IPS DF 6.9 (cell line): Measurements from ENCODE around the gene B3GNT5.

Source experiments
- DNase-seq: peaks from one replicate; pipeline ENCODE4 v3.0.0-alpha.2; 2013; ENCODE audit warnings: low read depth, low spot score
- H3K27ac ChIP-seq: one replicate; pipeline ENCODE4 v1.5.1; 2013; ENCODE audit warnings: low read length, control low read depth
- H3K27me3 ChIP-seq: 2 replicates; pipeline ENCODE4 v1.6.1; 2013; ENCODE audit warnings: mild to moderate bottlenecking, low read length; ENCODE audit not compliant: control insufficient read depth, insufficient read depth
- H3K36me3 ChIP-seq: 2 replicates; pipeline ENCODE4 v1.6.1; 2013; ENCODE audit warnings: low read length; ENCODE audit not compliant: control insufficient read depth, insufficient read depth
- H3K4me1 ChIP-seq: 2 replicates; pipeline ENCODE4 v1.6.1; 2013; ENCODE audit warnings: low read length; ENCODE audit not compliant: control insufficient read depth, insufficient read depth
- H3K4me3 ChIP-seq: 2 replicates; pipeline ENCODE4 v1.5.1; 2013; ENCODE audit warnings: mild to moderate bottlenecking, low read length
- H3K9me3 ChIP-seq: 2 replicates; pipeline ENCODE4 v1.6.1; 2013; ENCODE audit warnings: low read length, inconsistent platforms; ENCODE audit not compliant: control insufficient read depth, insufficient read depth
- WGBS: extraction: QIAGEN DNeasy Blood & Tissue Kit; methylation state at CpG from one replicate; pipeline ENCODE4 v1.1.7; 2013; ENCODE audit warnings: mixed read lengths, missing lambda C conversion rate; ENCODE audit not compliant: insufficient read length, insufficient coverage; 5-methylcytosine and 5-hydroxymethylcytosine counted together

The B3GNT5 gene

GRCh38 chr3:183252973-183253527, at the start of gene B3GNT5:
Gene B3GNT5, plus strand, starts transcription at chr3:183253253. Its CDS starts 16,546 bp downstream, at chr3:183269799.
- WGBS: no CpG with 5 or more reads among the region's 43 CpGs

DNA sequence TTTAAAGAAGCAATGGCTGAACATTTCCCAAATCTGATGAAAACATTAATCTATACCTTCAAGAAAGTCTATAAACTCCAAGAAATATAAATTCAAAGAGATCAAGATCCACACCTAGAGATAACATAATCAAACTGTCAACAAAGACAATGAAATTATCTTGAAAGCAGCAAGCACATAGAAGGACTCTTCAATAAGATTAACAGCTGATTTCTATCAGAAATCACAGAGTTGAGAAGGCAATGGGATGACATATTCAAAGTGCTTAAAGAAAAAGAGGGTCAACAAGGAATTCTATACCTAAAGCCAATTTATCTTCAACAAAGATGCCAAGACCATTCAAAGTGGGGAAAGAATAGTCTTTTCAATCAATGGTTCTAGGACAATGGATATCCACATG, 49.4 kb upstream of the B3GNT5 start:
- DNase-seq: no peak
- 0 out of 2 replicates have a peak, but pooled peaks cover 1% of the 10 kb centered on the region for H3K27me3 ChIP-seq
- no peak overlapping the region for H3K27ac ChIP-seq
- H3K36me3 ChIP-seq: no peaks in the 10 kb centered on the region
- no peak overlapping the region for H3K4me3 ChIP-seq
- H3K9me3 ChIP-seq: no peaks in the 10 kb centered on the region; the same call in 1 of the 2 replicates
- H3K4me1 ChIP-seq: no peaks in the 10 kb centered on the region

More at GRCh38 chr3:183252973-183253527, at the start of gene B3GNT5:
- Histone ChIP-seq H3K36me3 (no peaks in the 10 kb centered on the region), H3K27me3 (peaks cover 5% of the 10 kb centered on the region; the same call in 1 of the 2 replicates), H3K9me3 (no peaks in the 10 kb centered on the region), H3K27ac (no peak within 1 kb of the TSS), H3K4me3 (peak within 1 kb of the TSS; percentile 93), H3K4me1 (peaks cover 2% of the 10 kb centered on the region; the same call in 1 of the 2 replicates)
- no peak for DNase-seq

DNA sequence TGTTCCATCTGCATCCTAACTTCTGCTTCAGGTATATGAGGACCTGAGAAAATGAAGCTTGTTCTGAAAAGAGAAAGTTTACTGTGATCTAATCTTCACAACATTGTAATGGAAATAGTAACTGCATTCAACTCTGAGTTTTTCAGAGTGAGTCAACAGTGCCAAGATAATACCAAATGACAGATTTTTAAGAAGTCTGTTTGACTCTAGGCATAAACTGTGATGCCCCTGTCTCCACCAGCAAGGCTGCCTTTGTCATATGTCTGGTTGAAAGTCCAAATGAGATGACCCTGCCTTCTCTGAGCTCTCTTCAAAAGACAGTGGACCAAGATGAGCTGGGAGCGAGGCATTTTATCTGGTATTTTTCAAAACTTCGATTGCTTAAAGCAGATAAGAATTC, 44.8 kb upstream of the B3GNT5 start:
- 0 out of 2 replicates have a peak, but pooled peaks cover 1% of the 10 kb centered on the region for H3K27me3 ChIP-seq
- WGBS: no CpG with 5 or more reads among the region's 2 CpGs
- H3K4me1 ChIP-seq: no peaks in the 10 kb centered on the region
- H3K4me3 ChIP-seq: no peak overlapping the region
- H3K9me3 ChIP-seq: no peaks in the 10 kb centered on the region
- no peak for DNase-seq
- H3K36me3 ChIP-seq: no peaks in the 10 kb centered on the region
- H3K27ac ChIP-seq: no peak overlapping the region

GRCh38 chr3:183208800-183209199, 44.3 kb upstream of the B3GNT5 start:
- H3K27me3 ChIP-seq: 0 out of 2 replicates have a peak, but pooled peaks cover 1% of the 10 kb centered on the region
- no peak overlapping the region for H3K27ac ChIP-seq
- H3K36me3 ChIP-seq: no peaks in the 10 kb centered on the region
- no peaks in the 10 kb centered on the region for H3K4me1 ChIP-seq
- no CpG with 5 or more reads among the region's 2 CpGs for WGBS
- no peaks in the 10 kb centered on the region for H3K9me3 ChIP-seq
- no peak for DNase-seq
- no peak overlapping the region for H3K4me3 ChIP-seq

DNA sequence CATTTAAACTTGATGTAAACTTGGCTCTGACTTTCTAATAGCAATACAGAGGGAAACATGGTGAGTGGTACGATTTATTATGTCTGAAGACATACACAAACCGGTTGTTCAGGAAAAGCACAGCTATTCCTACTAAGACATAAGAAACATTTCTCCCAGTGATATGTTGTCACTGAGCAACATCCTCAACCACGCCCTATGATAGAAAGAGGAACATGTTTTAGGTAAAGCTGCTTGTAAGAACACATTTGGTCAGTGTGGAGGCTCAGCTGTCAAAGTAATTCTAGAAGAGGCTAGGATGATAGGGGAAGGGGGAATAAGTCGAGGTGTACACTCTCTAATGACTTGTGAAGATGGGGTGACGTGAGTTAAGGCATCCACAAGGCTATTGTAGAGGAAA, 42.7 kb upstream of the B3GNT5 start:
- Histone ChIP-seq H3K4me3 (no peak overlapping the region), H3K27me3 (0 out of 2 replicates have a peak, but pooled peaks cover 1% of the 10 kb centered on the region), H3K27ac (no peak overlapping the region), H3K36me3 (no peaks in the 10 kb centered on the region), H3K4me1 (no peaks in the 10 kb centered on the region), H3K9me3 (no peaks in the 10 kb centered on the region)
- WGBS: no CpG with 5 or more reads among the region's 5 CpGs
- DNase-seq: no peak

- H3K27ac ChIP-seq: no peak overlapping the region
- H3K4me3 ChIP-seq: no peak overlapping the region
- no CpG with 5 or more reads among the region's 9 CpGs for WGBS
Measured at GRCh38 chr3:183210862-183211341, 42.2 kb upstream of the B3GNT5 start.

DNA sequence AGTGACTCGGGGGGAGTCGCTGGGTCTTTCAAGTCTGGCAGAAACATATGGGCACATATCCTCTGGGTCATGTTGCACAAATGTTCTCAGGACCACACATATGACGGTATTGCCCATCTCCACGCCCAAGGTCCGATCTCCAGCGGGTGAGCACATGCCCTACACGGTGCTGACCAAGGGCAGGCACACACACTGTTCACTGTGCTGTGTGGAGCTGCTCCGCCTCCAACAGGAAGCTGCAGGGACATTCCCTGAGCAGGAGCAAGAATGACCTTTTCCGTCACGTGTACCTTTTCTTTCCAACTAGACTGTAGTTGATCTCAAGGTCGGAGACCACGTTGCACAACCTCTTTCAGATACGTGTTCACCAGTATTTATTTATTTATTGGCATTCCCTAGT, 41.7 kb upstream of the B3GNT5 start:
- 0 out of 2 replicates have a peak, but pooled peaks cover 1% of the 10 kb centered on the region for H3K27me3 ChIP-seq
- no peaks in the 10 kb centered on the region for H3K36me3 ChIP-seq
- DNase-seq: no peak
- H3K9me3 ChIP-seq: no peaks in the 10 kb centered on the region
- H3K4me3 ChIP-seq: no peak overlapping the region
- no CpG with 5 or more reads among the region's 13 CpGs for WGBS
- H3K4me1 ChIP-seq: no peaks in the 10 kb centered on the region
- H3K27ac ChIP-seq: no peak overlapping the region

More at GRCh38 chr3:183210862-183211341, 42.2 kb upstream of the B3GNT5 start:
- Histone ChIP-seq H3K9me3 (no peaks in the 10 kb centered on the region), H3K27me3 (0 out of 2 replicates have a peak, but pooled peaks cover 1% of the 10 kb centered on the region), H3K4me1 (no peaks in the 10 kb centered on the region), H3K36me3 (no peaks in the 10 kb centered on the region)
- no peak for DNase-seq

DNA sequence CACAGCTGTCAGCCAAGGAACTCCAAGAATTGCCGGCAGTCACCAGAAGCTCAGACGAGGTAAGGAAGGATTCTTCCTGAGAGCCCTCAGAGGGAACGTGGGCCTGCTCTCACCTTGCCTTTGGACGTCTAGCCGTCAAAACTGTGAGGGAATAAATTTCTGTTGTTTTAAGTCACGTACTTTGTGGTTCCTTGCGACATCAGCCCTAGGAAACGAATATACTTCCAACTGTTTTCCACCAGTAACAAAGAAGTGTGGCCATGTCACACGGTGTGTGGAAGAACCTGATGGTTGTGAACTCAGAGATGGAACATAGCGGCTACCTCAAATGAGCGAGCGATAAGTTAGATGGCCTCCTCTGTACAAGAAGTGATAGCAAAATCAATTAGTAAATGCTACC, 41.0 kb upstream of the B3GNT5 start:
- Histone ChIP-seq H3K27ac (no peak overlapping the region), H3K36me3 (no peaks in the 10 kb centered on the region), H3K27me3 (no peaks in the 10 kb centered on the region), H3K4me3 (no peak overlapping the region), H3K9me3 (no peaks in the 10 kb centered on the region), H3K4me1 (no peaks in the 10 kb centered on the region)
- DNase-seq: no peak
- no CpG with 5 or more reads among the region's 12 CpGs for WGBS

- H3K36me3 ChIP-seq: no peaks in the 10 kb centered on the region
- H3K27ac ChIP-seq: no peak overlapping the region
- no peaks in the 10 kb centered on the region for H3K4me1 ChIP-seq
- H3K27me3 ChIP-seq: no peaks in the 10 kb centered on the region
- no peak for DNase-seq
- H3K9me3 ChIP-seq: no peaks in the 10 kb centered on the region
- no CpG with 5 or more reads among the region's 7 CpGs for WGBS
- H3K4me3 ChIP-seq: no peak overlapping the region
Measured at GRCh38 chr3:183212565-183212964, 40.5 kb upstream of the B3GNT5 start.

DNA sequence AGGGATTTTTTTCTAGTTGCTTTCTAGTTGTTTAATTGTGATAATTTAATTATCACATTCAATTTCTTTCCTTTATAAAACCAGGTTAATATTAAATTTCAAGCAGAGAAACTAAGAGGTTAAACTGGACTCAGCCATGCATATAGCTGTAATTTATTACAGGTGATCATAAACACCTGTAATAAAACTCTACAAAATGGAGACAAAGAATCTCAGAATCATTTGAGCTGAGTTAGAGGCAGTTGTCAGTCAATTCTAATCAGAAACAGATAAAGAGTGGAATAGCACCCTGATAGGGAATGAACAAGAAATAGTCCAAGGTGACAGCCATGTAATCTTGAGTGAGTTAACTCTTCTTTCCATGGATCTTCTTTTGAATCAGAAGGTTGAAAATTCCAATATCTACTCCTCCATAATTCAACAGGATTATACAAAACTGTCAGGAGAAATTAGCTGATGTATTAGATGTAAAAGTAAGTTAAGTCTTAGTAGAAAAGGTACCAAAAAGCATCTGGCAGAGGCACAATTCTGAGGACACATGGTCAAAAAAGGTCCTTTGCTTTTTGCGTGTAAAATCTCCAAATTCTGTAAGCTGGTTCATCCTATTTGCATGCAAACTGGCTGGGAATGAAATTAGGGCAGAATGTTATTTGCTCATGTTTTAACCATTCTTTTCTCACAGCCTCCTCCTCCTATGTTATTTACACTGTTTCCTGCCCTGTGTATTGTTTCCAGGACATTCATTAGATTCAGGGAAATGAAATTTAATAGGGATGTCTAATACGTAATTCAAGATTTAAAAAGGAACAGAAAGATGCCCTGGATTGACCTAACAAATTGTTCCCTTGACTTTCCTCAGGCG, 39.4 kb upstream of the B3GNT5 start:
- no CpG with 5 or more reads among the region's 3 CpGs for WGBS

More for the DNA sequence above, 39.4 kb upstream of the B3GNT5 start:
- Histone ChIP-seq H3K27ac (no peak overlapping the region), H3K27me3 (no peaks in the 10 kb centered on the region), H3K4me1 (no peaks in the 10 kb centered on the region), H3K9me3 (no peaks in the 10 kb centered on the region), H3K36me3 (no peaks in the 10 kb centered on the region), H3K4me3 (no peak overlapping the region)
- no peak for DNase-seq
